ENCODE measurements around the gene CACNG1.

Gene CACNG1

DNA sequence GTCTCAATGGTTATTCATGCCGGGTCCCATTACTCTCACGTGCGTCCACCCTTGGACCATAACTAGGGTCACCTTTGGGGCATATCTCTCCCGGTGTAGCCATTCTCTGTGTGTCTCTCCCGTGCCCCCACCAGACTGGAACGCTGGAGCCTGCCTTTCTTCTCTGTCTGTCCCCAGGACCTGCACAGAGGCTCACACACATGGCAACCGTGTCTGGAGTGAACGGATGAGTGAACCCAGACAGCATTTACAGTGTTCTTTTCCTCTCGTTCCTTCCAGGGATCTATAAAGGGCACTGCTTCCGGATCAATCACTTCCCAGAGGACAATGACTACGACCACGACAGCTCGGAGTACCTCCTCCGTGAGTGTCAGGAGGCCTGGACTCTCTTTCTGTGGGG, 26.4 kb upstream of the CACNG1 start:
- Histone ChIP-seq H2BK15ac (ENCODE audit: low read depth, poor library complexity, severe bottlenecking) (no peak overlapping the region), H3K79me1 (replicated peaks; ENCODE audit: low read length, poor library complexity, severe bottlenecking) (no peaks in the 10 kb centered on the region), H2BK5ac (ENCODE audit: low read depth, low read length, poor library complexity, severe bottlenecking) (no peak overlapping the region), H4K8ac (ENCODE audit: low read length) (no peak overlapping the region), H3K4me1 (ENCODE audit: control insufficient read depth, insufficient read depth, low read depth, low read length) (peaks cover 1% of the 10 kb centered on the region), H3K23ac (ENCODE audit: low read length in 2 of 2) (no peak overlapping the region), H2AFZ (ENCODE audit: low read depth, low read length) (no peak overlapping the region), H3K4me2 (ENCODE audit: low read length, poor library complexity, severe bottlenecking) (no peak overlapping the region), H3K14ac (ENCODE audit: low read length in 2 of 2) (no peak overlapping the region), H2AK5ac (ENCODE audit: low read length, severe bottlenecking) (no peak overlapping the region), H3K18ac (ENCODE audit: low read depth in 1 of 2, low read length in 2 of 2) (no peak overlapping the region), H3K9ac (ENCODE audit: low read length) (no peak overlapping the region), H3K27ac (ENCODE audit: low read length, poor library complexity, severe bottlenecking) (no peak overlapping the region), H3K4ac (ENCODE audit: low read depth in 1 of 2, low read length in 2 of 2) (no peak overlapping the region), H3K9me3 (ENCODE audit: control insufficient read depth, low read length) (no peaks in the 10 kb centered on the region), H3K36me3 (ENCODE audit: control insufficient read depth in 1 of 2, insufficient read depth in 2 of 2, low read depth in 1 of 2, low read length in 2 of 2) (no peaks in the 10 kb centered on the region), H2BK120ac (ENCODE audit: low read depth, low read length) (no peak overlapping the region), H3K4me3 (ENCODE audit: insufficient read depth in 1 of 2, low read depth in 1 of 2, low read length in 2 of 2) (no peak overlapping the region), H2BK12ac (ENCODE audit: low read length in 2 of 2) (no peak overlapping the region), H3K27me3 (ENCODE audit: control insufficient read depth in 1 of 2, insufficient read depth in 1 of 2, low read length in 2 of 2) (peaks cover 43 to 46% of the 10 kb centered on the region in 2 experiments), H4K91ac (ENCODE audit: low read length) (no peak overlapping the region)
- no peak for DNase-seq
- 85% methylated on average over 14 of the region's 14 CpGs for WGBS

DNA sequence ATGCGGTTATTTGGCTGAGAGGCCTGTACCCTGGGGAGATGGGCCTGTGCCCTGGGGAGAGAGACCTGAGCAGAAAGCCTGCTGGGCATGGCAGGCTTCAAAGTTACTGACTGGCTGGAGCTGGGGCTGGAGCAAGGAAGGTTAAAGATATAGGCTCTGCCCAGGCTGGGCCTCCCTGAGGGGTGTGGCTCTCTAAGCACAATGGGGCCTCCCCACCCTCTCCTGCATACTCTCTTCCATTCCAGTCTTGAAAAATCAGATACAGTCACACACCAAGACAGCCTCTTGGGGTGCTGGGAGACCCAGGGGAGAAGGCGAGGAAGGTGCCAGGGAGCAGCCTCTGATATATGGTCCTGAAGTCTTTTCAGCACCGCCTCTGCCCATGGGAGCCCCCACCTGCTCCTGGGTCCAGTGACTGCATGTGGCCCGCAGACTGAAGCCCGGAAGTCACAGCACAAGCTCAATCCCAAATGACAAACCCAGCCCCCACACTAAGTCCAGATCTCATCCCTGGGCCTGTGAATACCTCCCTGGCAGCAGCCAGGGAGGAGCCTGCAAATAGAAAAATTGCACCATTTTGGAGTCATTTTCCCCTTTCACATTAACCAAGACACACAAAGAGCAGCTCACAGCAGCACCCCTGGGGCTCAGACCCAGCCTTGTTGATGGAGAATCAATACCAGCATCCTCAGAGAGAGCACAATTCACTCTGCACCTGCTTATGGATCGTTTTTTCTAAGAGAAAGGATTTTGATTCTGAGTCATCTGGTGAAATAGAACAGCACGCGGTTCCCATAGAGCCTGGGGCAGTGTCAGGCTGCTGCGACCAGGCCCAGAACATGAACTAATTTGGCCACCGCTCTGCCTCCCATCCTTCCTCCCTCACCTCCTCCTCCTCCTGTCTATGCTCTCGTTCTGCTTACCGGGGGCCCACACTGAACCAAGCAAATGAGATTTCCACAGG, 25.6 kb upstream of the CACNG1 start:
- Histone ChIP-seq H3K9me3 (ENCODE audit: control insufficient read depth, low read length) (no peaks in the 10 kb centered on the region), H2AFZ (ENCODE audit: low read depth, low read length) (no peak overlapping the region), H3K18ac (ENCODE audit: low read depth in 1 of 2, low read length in 2 of 2) (no peak overlapping the region), H3K4me2 (ENCODE audit: low read length, poor library complexity, severe bottlenecking) (no peak overlapping the region), H3K23ac (ENCODE audit: low read length in 2 of 2) (no peak overlapping the region), H2BK12ac (ENCODE audit: low read length in 2 of 2) (no peak overlapping the region), H3K4me1 (ENCODE audit: control insufficient read depth, insufficient read depth, low read depth, low read length) (peaks cover 1% of the 10 kb centered on the region), H3K36me3 (ENCODE audit: control insufficient read depth in 1 of 2, insufficient read depth in 2 of 2, low read depth in 1 of 2, low read length in 2 of 2) (no peaks in the 10 kb centered on the region), H4K91ac (ENCODE audit: low read length) (no peak overlapping the region), H4K8ac (ENCODE audit: low read length) (no peak overlapping the region), H2BK15ac (ENCODE audit: low read depth, poor library complexity, severe bottlenecking) (no peak overlapping the region), H3K79me1 (replicated peaks; ENCODE audit: low read length, poor library complexity, severe bottlenecking) (no peaks in the 10 kb centered on the region), H2AK5ac (ENCODE audit: low read length, severe bottlenecking) (no peak overlapping the region), H2BK5ac (ENCODE audit: low read depth, low read length, poor library complexity, severe bottlenecking) (no peak overlapping the region), H3K14ac (ENCODE audit: low read length in 2 of 2) (no peak overlapping the region), H3K9ac (ENCODE audit: low read length) (no peak overlapping the region), H3K27me3 (ENCODE audit: control insufficient read depth in 1 of 2, insufficient read depth in 1 of 2, low read length in 2 of 2) (peaks cover 40 to 45% of the 10 kb centered on the region in 2 experiments), H3K27ac (ENCODE audit: low read length, poor library complexity, severe bottlenecking) (no peak overlapping the region), H3K4ac (ENCODE audit: low read depth in 1 of 2, low read length in 2 of 2) (no peak overlapping the region), H3K4me3 (ENCODE audit: insufficient read depth in 1 of 2, low read depth in 1 of 2, low read length in 2 of 2) (no peak overlapping the region), H2BK120ac (ENCODE audit: low read depth, low read length) (no peak overlapping the region)
- 91% methylated on average over 12 of the region's 12 CpGs for WGBS
- DNase-seq: no peak

- no peak overlapping the region for H3K4ac ChIP-seq (ENCODE audit: low read depth in 1 of 2, low read length in 2 of 2)
- no peak overlapping the region for H2BK120ac ChIP-seq (ENCODE audit: low read depth, low read length)
- H2BK12ac ChIP-seq (ENCODE audit: low read length in 2 of 2): no peak overlapping the region
- no peaks in the 10 kb centered on the region for H3K9me3 ChIP-seq (ENCODE audit: control insufficient read depth, low read length)
- 89% methylated on average over 8 of the region's 8 CpGs for WGBS
- no peak overlapping the region for H2BK15ac ChIP-seq (ENCODE audit: low read depth, poor library complexity, severe bottlenecking)
- no peak overlapping the region for H3K4me3 ChIP-seq (ENCODE audit: insufficient read depth in 1 of 2, low read depth in 1 of 2, low read length in 2 of 2)
- H3K27ac ChIP-seq (ENCODE audit: low read length, poor library complexity, severe bottlenecking): no peak overlapping the region
- no peak overlapping the region for H4K91ac ChIP-seq (ENCODE audit: low read length)
- H3K9ac ChIP-seq (ENCODE audit: low read length): no peak overlapping the region
- no peak overlapping the region for H2AFZ ChIP-seq (ENCODE audit: low read depth, low read length)
- H3K4me2 ChIP-seq (ENCODE audit: low read length, poor library complexity, severe bottlenecking): no peak overlapping the region
- H3K27me3 ChIP-seq (ENCODE audit: control insufficient read depth in 1 of 2, insufficient read depth in 1 of 2, low read length in 2 of 2): peaks cover 36 to 45% of the 10 kb centered on the region in 2 experiments
- no peak overlapping the region for H3K18ac ChIP-seq (ENCODE audit: low read depth in 1 of 2, low read length in 2 of 2)
- no peak overlapping the region for H2BK5ac ChIP-seq (ENCODE audit: low read depth, low read length, poor library complexity, severe bottlenecking)
- no peaks in the 10 kb centered on the region for H3K4me1 ChIP-seq (ENCODE audit: control insufficient read depth, insufficient read depth, low read depth, low read length)
- no peaks in the 10 kb centered on the region for H3K79me1 ChIP-seq (replicated peaks; ENCODE audit: low read length, poor library complexity, severe bottlenecking)
- H2AK5ac ChIP-seq (ENCODE audit: low read length, severe bottlenecking): no peak overlapping the region
- H3K36me3 ChIP-seq (ENCODE audit: control insufficient read depth in 1 of 2, insufficient read depth in 2 of 2, low read depth in 1 of 2, low read length in 2 of 2): no peaks in the 10 kb centered on the region
- DNase-seq: no peak
- no peak overlapping the region for H4K8ac ChIP-seq (ENCODE audit: low read length)
- H3K14ac ChIP-seq (ENCODE audit: low read length in 2 of 2): no peak overlapping the region
- H3K23ac ChIP-seq (ENCODE audit: low read length in 2 of 2): no peak overlapping the region
These were observed 24.5 kb upstream of the CACNG1 start for GRCh38 chr17:67019809-67020208.

- Histone ChIP-seq H3K79me1 (replicated peaks; ENCODE audit: low read length, poor library complexity, severe bottlenecking) (no peaks in the 10 kb centered on the region), H3K27ac (ENCODE audit: low read length, poor library complexity, severe bottlenecking) (no peak overlapping the region), H2BK5ac (ENCODE audit: low read depth, low read length, poor library complexity, severe bottlenecking) (no peak overlapping the region), H3K4me2 (ENCODE audit: low read length, poor library complexity, severe bottlenecking) (no peak overlapping the region), H3K36me3 (ENCODE audit: control insufficient read depth in 1 of 2, insufficient read depth in 2 of 2, low read depth in 1 of 2, low read length in 2 of 2) (no peaks in the 10 kb centered on the region), H4K8ac (ENCODE audit: low read length) (no peak overlapping the region), H3K27me3 (ENCODE audit: control insufficient read depth in 1 of 2, insufficient read depth in 1 of 2, low read length in 2 of 2) (peaks cover 33 to 49% of the 10 kb centered on the region in 2 experiments), H3K9ac (ENCODE audit: low read length) (no peak overlapping the region), H3K23ac (ENCODE audit: low read length in 2 of 2) (no peak overlapping the region), H3K9me3 (ENCODE audit: control insufficient read depth, low read length) (no peaks in the 10 kb centered on the region), H3K18ac (ENCODE audit: low read depth in 1 of 2, low read length in 2 of 2) (no peak overlapping the region), H2AK5ac (ENCODE audit: low read length, severe bottlenecking) (no peak overlapping the region), H3K14ac (ENCODE audit: low read length in 2 of 2) (no peak overlapping the region), H3K4me1 (ENCODE audit: control insufficient read depth, insufficient read depth, low read depth, low read length) (no peaks in the 10 kb centered on the region), H2BK15ac (ENCODE audit: low read depth, poor library complexity, severe bottlenecking) (no peak overlapping the region), H2AFZ (ENCODE audit: low read depth, low read length) (no peak overlapping the region), H2BK120ac (ENCODE audit: low read depth, low read length) (no peak overlapping the region), H3K4me3 (ENCODE audit: insufficient read depth in 1 of 2, low read depth in 1 of 2, low read length in 2 of 2) (no peak overlapping the region), H3K4ac (ENCODE audit: low read depth in 1 of 2, low read length in 2 of 2) (no peak overlapping the region), H2BK12ac (ENCODE audit: low read length in 2 of 2) (no peak overlapping the region), H4K91ac (ENCODE audit: low read length) (no peak overlapping the region)
- no peak for DNase-seq
- 87% methylated on average over 11 of the region's 11 CpGs for WGBS
These were observed 24.0 kb upstream of the CACNG1 start for GRCh38 chr17:67020293-67020766.
